A673 (cell line): ENCODE results near the gene WDHD1.

Source experiments
- EZH2 ChIP-seq: fragments of 200-600 bp; sonication (generic); IDR thresholded peaks from 2 replicates; pipeline ENCODE4 v1.6.1; 2017; ENCODE audit warnings: borderline replicate concordance, low read depth, mild to moderate bottlenecking, mixed read lengths, antibody characterized with exemption, low read length; ENCODE audit not compliant: poor library complexity, severe bottlenecking
- TF ChIP-seq, protein P1 (sequence below): fragments of 300-800, 200-600 bp; sonication (generic); conservative IDR thresholded peaks from 2 replicates; pipeline ENCODE4 v1.5.1; 2017; ENCODE audit warnings: low read depth, mild to moderate bottlenecking, antibody characterized with exemption, low read length, moderate library complexity, mixed read lengths

GRCh38 chr14:54947230-54947629 lies 79.7 kb downstream of the WDHD1 start:
- TF ChIP-seq, protein P1, sequence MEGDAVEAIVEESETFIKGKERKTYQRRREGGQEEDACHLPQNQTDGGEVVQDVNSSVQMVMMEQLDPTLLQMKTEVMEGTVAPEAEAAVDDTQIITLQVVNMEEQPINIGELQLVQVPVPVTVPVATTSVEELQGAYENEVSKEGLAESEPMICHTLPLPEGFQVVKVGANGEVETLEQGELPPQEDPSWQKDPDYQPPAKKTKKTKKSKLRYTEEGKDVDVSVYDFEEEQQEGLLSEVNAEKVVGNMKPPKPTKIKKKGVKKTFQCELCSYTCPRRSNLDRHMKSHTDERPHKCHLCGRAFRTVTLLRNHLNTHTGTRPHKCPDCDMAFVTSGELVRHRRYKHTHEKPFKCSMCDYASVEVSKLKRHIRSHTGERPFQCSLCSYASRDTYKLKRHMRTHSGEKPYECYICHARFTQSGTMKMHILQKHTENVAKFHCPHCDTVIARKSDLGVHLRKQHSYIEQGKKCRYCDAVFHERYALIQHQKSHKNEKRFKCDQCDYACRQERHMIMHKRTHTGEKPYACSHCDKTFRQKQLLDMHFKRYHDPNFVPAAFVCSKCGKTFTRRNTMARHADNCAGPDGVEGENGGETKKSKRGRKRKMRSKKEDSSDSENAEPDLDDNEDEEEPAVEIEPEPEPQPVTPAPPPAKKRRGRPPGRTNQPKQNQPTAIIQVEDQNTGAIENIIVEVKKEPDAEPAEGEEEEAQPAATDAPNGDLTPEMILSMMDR, result no peak
- no peak for TF ChIP-seq EZH2
